HG03135 (cell line): ENCODE measurements around the gene EXOSC1.
A peak's percentile ranks its signal among the peaks of the same experiment; 100 is the strongest.
"Not testable (repeated sequence)": the region's sequence is repeated elsewhere in the genome, so short reads cannot be mapped to it uniquely, and the experiment has no call there.

Source experiments
- ATAC-seq: cut with Tn5 transposase; IDR thresholded peaks from one replicate; pipeline ENCODE4 v1.9.1; 2021; ENCODE audit warnings: mild to moderate bottlenecking, moderate library complexity; ENCODE audit not compliant: unreplicated experiment

Gene EXOSC1

GRCh38 chr10:97445722-97446639 lies at the start of gene EXOSC1, which contains the start of gene ZDHHC16:
Gene EXOSC1, minus strand, starts transcription at chr10:97446006. Its CDS starts 21 bp downstream, at chr10:97445985.
Gene ZDHHC16, plus strand, starts transcription at chr10:97446175. Its CDS starts 5,501 bp downstream, at chr10:97451676.
- ATAC-seq: peak; percentile 95

- ATAC-seq: no peak
These were observed 49.2 kb upstream of the EXOSC1 start for GRCh38 chr10:97494863-97495506.

GRCh38 chr10:97494151-97494550 lies 48.3 kb upstream of the EXOSC1 start:
- no peak for ATAC-seq

- no peak for ATAC-seq
These were observed 44.8 kb upstream of the EXOSC1 start for GRCh38 chr10:97490592-97490991.

- ATAC-seq: no peak
These were observed 40.0 kb upstream of the EXOSC1 start for GRCh38 chr10:97485647-97486281.

- no peak for ATAC-seq
These were observed 38.1 kb upstream of the EXOSC1 start for GRCh38 chr10:97483921-97484320.

- no peak for ATAC-seq
These were observed 37.7 kb upstream of the EXOSC1 start for GRCh38 chr10:97483506-97483905.

GRCh38 chr10:97482381-97482780 lies 36.6 kb upstream of the EXOSC1 start:
- no peak for ATAC-seq

GRCh38 chr10:97481071-97481470 lies 35.3 kb upstream of the EXOSC1 start:
- ATAC-seq: no peak

- no peak for ATAC-seq
These were observed 34.1 kb upstream of the EXOSC1 start for GRCh38 chr10:97479939-97480338.

- ATAC-seq: not testable (repeated sequence)
These were observed 33.6 kb upstream of the EXOSC1 start for GRCh38 chr10:97479410-97479809.

GRCh38 chr10:97475936-97476594 lies 30.3 kb upstream of the EXOSC1 start:
- no peak for ATAC-seq

- no peak for ATAC-seq
These were observed 29.1 kb upstream of the EXOSC1 start for GRCh38 chr10:97474918-97475317.

- ATAC-seq: not testable (repeated sequence)
These were observed 23.0 kb upstream of the EXOSC1 start for GRCh38 chr10:97468781-97469180.

GRCh38 chr10:97468162-97468561 lies 22.4 kb upstream of the EXOSC1 start:
- no peak for ATAC-seq

- no peak for ATAC-seq
These were observed 20.9 kb upstream of the EXOSC1 start for GRCh38 chr10:97466755-97467154.

- ATAC-seq: no peak
These were observed 20.2 kb upstream of the EXOSC1 start for GRCh38 chr10:97465982-97466381.

- ATAC-seq: no peak
These were observed 18.4 kb upstream of the EXOSC1 start for GRCh38 chr10:97464226-97464625.

- ATAC-seq: no peak
These were observed 17.7 kb upstream of the EXOSC1 start for GRCh38 chr10:97463363-97464132.

- no peak for ATAC-seq
These were observed 16.5 kb upstream of the EXOSC1 start for GRCh38 chr10:97462309-97462708.
